NCI-H1694 (cell line): ENCODE results near the gene TMEM145.
A peak's percentile ranks its signal among the peaks of the same experiment; 100 is the strongest.
"Not testable (repeated sequence)": the region's sequence is repeated elsewhere in the genome, so short reads cannot be mapped to it uniquely, and the experiment has no call there.

ENCODE experiments used
- DNase-seq: peaks from one replicate; lab custom pipeline; 2025; lab: John Stamatoyannopoulos, UW

TMEM145 gene

DNA sequence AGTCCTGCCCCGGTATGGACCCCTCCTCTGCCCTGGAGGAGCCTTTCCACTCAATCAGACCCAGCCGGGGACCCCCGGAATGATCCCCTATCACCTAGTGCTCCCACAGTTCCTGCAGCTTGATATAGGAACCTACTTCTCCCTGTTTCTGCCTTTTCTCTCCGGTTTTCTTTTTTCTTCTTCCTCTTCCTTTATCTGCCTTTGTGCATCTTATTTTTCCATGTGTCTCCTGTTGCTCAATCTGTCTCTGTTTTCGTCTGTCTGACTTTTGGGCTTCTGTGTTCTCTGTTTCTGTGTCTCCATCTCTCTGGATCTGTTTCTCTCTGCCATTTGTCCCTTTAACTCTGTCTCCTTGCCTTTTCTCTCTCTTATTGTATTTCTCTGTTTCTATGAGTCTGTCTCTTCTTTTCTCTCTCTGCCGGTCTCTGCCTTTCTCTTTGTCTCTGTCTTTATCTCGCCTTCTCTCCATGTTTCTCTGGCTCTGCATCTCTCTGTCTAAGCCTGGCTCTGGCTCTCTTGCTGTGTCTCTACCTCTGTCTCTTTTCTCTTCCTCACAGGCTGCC, 22.3 kb downstream of the TMEM145 start:
- DNase-seq: no peak

DNA sequence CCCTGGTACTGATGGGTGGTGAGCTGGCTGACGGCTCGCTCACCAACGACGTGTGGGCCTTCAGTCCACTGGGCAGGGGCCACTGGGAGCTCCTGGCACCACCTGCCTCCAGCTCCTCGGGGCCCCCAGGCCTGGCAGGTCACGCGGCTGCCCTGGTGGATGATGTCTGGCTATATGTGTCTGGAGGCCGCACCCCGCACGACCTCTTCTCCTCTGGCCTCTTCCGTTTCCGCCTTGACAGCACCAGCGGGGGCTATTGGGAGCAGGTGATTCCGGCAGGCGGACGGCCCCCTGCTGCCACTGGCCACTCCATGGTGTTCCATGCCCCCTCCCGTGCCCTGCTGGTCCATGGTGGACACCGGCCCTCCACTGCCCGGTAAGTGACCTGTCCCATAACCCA, 22.9 kb downstream of the TMEM145 start:
- no peak for DNase-seq

DNA sequence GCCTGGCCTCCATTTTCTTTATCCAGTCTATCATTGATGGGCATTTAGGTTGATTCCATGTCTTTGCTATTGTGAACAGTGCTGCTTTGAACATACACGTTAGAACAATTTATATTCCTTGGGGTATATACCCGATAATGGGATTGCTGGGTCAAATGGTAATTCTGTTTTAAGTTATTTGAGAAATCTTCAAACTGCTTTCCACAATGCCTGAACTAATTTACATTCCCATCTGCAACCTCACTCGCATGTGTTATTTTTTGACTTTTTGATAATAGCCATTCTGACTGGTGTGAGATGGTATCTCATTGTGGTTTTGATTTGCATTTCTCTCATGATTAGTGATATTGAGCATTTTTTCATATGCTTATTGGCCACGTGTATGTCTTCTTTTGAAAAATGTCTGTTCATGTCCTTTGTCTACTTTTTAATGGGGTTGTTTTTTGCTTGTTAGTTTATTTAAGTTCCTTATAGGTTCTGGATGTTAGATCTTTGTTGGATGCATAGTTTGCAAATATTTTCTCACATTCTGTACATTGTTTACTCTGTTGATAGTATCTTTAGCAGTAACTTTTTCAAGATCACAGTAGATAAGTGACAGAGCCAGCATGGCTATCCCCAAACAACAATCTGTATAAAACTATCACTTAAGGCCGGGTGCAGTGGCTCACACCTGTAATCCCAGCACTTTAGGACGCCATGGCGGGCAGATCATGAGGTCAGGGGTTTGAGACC, 26.2 kb downstream of the TMEM145 start:
- not testable (repeated sequence) for DNase-seq

DNA sequence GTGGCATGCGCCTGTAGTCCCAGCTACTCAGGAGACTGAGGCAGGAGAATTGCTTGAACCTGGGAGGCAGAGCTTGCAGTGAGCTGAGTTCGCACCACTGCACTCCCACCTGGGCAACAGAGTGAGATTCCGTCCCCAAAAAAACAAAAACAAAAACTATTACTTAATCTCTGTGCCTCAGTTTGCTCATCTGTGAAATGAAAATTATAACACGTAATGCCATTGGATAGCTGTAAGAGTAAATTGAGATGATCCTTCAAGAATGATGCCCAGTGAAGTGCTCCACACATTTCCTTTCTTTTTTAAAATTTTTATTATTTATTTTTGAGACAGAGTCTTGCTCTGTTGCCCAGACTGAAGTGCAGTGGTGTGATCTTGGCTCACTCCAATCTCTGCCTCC, 26.8 kb downstream of the TMEM145 start:
- not testable (repeated sequence) for DNase-seq

DNA sequence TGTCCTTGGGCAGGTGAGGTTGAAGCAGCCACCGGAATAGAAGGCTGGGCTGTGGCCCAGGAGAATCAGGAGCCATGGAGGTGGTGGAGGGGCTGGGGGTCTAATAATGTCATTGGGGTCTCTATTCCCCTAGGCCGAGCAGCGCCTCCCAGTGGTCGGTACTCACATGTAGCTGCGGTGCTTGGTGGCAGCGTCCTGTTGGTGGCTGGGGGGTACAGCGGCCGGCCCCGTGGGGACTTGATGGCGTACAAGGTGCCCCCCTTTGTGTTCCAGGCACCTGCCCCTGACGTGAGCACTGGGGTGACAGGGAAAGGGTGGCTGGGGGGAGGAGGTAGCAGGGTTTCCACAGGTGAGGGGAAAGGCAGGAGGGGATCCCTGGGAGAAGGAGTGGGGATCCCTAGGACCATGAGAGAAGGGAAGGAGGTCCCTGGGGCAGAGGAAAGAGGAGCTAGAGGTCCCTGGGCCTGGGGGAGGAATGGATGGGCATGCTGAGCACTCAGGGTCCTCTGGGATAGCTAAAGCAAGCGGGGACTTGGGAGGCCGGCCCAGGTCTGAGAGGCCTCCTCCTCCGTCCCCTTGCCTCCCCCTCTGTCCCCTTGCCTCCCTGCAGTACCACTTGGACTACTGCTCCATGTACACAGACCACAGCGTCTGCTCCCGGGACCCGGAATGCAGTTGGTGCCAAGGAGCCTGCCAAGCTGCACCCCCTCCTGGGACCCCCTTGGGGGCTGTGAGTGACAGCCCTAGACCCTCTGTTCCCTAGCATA, 30.4 kb downstream of the TMEM145 start:
- DNase-seq: no peak

DNA sequence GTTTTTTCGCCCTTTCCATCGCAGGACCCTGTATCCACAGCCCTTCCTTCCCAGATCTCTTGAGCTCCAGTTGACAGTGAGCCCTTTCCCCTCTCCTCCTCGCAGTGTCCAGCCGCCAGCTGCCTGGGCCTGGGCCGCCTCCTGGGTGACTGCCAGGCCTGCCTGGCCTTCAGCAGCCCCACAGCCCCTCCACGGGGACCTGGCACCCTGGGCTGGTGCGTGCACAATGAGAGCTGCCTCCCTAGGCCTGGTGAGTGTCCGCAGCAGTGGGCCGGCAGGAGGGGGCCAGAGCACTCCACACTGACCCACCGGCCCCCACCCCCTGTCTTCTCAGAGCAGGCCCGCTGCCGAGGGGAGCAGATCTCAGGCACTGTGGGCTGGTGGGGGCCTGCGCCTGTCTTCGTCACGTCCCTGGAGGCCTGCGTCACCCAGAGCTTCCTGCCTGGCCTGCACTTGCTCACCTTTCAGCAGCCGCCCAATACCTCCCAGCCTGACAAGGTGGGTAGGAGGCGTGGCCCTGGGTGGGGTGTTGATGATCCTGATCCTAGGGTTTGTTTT, 31.3 kb downstream of the TMEM145 start:
- DNase-seq: no peak

DNA sequence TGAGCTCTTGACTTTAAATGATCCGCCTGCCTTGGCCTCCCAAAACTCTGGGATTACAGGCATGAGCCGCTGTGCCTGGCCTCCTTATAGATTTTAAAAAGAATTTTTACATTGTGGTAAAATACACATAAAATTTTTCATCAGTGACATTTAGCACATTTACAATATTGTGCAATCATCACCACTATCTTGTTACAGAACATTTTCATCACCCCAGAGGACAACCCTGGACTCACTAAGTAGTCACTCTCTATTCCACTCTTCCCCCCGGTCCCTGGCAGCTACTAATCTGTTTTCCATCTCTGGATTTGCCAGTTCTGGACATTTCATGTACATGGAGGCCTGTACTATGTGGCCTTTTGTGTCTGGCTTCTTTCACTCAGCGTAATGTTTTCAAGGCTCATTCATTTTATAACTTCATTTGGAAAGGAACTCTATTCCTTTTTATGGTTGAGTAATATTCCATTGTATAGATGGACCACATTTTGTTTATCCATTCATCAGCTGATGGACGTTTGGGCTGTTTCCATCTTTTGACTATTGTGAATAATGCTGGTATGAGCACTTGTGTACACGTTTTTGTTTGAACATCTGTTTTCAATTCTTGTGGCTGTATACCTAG, 32.2 kb downstream of the TMEM145 start:
- DNase-seq: no peak

DNA sequence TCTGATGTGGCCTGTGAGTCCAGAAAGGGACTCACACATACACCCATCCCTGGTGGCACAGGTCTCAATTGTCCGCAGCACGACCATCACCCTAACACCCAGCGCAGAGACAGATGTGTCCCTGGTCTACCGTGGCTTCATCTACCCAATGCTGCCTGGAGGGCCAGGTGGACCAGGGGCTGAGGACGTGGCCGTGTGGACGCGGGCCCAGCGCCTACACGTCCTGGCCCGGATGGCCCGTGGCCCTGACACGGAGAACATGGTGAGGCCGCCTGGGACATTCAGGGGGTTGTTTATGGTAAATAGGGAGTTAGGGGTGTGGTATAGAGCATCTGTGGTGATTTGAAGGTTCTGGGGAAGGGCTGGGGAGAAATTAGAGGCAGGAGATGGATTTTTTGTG, 35.1 kb downstream of the TMEM145 start:
- DNase-seq: no peak

DNA sequence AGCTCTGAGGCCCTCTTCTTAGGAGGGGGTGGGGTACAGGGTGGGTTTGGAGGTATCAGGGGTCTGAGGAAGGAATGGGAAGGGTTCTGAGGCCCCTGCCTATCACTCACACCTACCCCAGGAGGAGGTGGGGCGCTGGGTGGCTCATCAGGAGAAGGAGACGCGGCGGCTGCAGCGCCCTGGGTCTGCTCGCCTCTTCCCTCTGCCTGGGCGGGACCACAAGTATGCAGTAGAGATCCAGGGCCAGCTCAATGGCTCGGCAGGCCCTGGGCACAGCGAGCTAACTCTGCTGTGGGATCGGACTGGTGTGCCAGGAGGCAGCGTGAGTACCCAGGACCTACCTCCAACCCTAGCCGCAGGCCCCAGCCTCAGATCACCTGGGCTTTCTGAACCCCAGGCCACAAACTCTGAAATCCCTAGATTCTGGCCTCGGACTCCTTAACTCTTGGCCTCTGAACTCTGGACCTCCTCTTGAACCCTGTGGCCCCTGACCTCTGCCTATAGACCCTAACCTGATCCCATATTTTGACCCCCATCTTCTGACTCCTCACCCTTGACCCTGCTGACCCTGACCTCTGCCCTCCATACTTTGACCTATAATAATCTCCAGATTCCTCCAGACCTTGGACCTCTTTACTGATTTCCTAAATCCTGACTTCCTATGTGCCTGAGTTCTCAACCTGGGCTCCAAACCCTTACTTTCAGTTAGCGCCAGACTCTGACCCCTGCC, 36.4 kb downstream of the TMEM145 start:
- no peak for DNase-seq

DNA sequence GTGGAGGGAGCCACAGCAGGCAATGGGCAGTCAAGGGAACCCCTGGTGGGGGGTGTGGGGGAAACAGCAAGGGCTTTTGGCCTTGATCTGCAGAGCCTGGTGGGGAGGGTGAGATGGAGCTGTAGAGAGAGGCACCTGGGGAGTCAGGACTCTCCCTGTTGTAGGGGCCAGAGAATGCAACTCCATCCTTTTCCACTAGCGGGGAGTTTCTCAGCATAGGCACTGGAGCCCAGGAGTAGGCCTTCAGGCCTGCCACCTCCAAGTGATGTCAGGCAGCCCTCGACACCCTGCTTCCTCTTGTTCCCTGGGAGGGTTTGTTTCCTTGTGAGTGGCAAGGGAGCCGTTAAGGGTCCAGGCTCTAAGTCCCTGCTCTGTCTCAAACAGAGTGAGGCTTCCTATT, 37.3 kb downstream of the TMEM145 start:
- DNase-seq: no peak

DNA sequence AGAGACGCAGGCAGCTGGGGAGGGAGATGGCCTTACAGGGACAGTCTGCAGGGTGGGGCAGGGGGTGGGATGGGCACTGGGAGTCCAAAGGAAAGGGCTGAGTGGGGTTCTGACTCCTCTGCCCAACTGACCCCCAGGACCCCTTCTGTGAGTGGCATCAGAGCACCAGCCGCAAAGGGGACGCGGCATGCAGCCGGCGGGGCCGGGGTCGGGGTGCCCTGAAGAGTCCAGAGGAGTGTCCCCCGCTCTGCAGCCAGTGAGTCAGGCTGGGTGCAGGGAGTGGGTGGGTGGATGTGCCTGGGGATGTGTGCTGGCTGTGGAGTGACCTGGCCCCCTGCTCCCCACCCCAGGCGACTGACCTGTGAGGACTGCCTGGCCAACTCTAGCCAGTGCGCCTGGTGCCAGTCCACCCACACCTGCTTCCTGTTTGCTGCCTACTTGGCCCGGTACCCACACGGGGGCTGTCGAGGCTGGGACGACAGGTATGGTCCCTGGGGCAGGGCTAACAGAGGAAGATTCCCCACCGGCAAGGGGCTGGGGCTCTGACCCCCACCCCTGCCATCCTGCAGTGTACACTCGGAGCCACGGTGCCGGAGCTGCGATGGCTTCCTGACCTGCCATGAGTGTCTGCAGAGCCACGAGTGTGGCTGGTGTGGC, 38.1 kb downstream of the TMEM145 start:
- DNase-seq: no peak

DNA sequence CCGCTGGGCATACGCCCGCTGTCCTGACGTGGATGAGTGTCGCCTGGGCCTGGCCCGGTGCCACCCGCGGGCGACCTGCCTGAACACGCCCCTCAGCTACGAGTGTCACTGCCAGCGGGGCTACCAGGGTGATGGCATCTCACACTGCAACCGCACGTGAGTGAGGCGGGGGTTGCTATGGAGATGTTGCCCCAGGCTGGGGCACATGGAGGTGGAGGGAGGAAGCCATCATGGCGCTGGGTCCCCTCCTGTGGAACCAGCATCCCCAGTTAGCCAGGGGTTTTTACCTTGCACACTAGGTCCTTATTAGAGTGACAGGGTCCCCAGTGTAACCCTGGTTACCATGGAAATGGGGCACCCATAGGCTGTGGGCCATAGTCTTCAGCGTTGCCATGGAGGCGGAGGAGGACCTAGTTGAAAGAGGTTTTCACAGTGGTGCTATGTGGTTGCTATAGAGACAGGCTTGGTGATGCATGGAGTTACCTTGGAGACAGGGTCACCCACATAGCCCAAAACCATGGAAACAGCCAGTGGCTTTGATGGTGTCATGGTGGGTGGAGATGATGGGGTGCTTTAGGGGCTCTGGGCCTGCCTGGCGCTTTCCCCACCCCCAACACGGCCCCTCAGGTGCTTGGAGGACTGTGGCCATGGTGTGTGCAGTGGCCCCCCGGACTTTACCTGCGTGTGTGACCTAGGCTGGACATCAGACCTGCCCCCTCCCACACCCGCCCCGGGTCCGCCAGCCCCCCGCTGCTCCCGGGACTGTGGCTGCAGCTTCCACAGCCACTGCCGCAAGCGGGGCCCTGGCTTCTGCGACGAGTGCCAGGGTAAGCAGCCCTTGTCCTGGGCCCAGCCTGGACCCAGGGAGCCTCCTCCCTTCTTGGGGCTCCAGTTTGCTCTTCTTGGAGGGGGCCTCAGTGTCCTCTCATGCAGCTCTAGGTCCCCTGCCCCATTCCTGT, 39.5 kb downstream of the TMEM145 start:
- DNase-seq: peak; percentile 66

DNA sequence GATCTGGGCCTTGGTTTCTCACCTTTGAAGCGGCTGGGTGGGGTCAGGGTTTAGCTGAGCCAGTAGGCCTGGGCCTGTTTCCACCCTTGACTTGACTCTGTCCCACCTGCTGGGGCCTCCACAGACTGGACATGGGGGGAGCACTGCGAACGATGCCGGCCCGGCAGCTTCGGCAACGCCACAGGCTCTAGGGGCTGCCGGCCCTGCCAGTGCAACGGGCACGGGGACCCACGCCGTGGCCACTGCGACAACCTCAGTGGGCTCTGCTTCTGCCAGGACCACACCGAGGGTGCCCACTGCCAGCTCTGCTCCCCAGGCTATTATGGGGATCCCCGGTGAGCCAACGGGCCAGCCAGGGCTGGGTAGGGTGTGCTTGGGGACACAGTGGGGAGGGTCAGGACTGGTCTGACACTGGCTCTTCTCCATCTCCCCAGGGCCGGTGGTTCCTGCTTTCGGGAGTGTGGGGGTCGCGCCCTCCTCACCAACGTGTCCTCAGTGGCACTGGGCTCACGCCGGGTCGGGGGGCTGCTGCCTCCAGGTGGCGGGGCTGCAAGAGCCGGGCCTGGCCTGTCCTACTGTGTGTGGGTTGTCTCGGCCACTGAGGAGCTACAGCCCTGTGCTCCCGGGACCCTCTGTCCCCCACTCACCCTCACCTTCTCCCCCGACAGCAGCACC, 40.4 kb downstream of the TMEM145 start:
- DNase-seq: no peak

DNA sequence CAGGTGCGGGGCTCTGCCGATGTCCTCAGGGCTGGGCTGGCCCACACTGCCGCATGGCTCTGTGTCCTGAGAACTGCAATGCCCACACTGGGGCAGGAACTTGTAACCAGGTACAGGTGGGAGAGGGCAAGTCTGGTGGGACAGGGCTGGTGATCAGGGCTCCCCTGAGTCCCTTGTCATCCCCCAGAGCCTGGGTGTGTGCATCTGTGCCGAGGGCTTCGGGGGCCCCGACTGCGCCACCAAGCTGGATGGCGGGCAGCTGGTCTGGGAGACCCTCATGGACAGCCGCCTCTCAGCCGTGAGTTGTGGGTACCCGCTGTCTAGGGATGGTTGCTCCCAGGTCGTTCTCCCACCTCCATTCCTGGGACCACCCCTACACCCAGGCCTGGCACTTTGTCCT, 42.8 kb downstream of the TMEM145 start:
- DNase-seq: no peak

DNA sequence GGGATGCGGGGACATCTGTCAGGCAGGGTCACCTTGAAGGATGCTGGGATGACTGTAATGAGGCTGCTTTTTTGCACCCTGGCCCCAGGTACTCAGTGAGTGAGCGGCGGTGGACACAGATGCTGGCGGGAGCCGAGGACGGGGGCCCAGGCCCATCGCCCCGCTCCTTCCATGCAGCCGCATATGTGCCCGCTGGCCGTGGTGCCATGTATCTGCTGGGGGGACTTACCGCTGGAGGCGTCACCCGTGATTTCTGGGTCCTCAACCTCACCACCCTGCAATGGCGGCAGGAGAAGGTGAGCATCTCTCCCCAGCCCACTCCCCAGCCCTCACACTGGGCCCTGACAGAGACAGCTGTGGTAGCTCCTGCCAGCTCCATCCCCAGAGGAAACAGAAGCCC, 43.6 kb downstream of the TMEM145 start:
- no peak for DNase-seq

DNA sequence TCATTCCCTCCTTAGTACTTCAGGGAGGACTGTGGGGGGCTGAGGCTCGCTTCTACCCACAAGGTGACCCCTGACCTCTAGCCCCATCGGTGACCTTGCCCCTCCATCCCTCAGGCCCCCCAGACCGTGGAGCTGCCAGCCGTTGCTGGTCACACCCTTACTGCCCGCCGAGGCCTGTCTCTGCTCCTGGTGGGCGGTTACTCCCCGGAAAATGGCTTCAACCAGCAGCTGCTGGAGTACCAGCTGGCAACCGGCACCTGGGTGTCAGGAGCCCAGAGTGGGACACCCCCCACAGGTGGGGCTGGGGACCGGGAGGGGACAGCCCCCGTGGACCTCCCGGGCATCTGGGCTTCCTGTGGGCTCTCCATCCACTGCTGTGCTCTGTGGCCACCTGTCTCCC, 44.2 kb downstream of the TMEM145 start:
- no peak for DNase-seq

DNA sequence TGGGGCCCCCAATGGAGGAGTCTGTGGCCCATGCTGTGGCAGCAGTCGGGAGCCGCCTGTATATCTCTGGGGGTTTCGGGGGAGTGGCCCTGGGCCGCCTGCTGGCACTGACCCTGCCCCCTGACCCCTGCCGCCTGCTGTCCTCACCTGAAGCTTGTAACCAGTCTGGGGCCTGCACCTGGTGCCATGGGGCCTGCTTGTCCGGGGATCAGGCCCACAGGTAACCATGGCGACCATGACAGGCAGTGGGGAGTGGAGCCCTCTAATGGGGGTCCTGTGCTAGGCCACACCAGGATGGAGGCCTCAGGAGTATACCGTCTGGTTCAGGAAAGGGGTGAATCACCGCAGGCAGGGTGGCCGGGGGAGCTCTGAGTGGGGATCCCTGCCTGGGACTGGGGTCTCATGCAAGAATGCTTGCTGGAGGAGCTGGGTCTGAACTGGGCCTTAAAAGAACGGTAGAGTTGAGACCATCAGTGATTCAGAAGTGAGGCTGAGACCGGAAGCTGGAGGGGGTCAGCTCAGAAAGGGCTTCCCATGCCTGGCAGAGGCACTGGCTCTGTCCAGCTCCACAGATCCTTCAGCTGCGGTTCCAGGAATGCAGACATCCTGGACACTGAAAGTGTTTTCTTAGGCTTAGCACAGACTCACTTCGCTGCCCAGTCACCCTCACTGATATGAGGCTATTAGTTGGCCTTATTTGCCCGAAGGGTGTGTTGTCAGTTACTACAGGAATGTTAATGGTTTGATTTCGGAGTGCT, 47.9 kb downstream of the TMEM145 start:
- DNase-seq: no peak

DNA sequence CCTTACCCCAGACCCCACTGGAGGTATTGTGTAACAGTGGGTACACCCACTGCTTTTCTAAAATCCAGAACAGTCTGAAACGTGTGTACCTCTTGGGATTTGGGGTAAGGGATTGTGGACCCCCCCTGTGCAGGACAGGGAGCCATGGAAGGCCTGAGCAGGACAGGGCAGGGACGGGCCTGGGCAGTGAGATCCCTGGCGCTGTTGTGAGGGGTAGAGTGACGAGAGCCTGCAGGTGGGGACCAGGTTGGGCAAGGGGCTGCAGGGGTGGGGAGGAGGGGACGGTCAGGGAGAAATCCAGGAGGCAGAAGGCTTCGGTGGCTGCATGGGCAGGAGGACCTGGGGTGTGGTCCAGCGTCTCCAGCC, 48.4 kb downstream of the TMEM145 start:
- DNase-seq: no peak

DNA sequence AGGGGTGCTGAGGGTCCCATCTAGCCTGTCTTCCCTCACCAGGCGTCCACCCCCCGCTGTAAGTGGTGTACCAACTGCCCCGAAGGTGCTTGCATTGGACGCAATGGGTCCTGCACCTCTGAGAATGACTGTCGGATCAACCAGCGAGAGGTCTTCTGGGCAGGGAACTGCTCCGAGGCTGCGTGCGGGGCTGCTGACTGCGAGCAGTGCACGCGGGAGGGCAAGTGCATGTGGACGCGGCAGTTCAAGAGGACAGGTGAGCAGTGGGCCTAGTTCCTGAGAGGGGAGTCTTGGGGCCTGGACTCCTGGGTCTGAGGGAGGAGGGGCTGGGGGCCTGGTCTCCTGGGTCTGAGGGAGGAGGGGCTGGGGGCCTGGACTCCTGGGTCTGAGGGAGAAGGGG, 49.2 kb downstream of the TMEM145 start:
- DNase-seq: no peak
